Mesenchymal stem cell (in vitro differentiated cells and primary cell): ENCODE data around the gene CCL16.

Experiments
- DNase-seq: peaks from one replicate; pipeline ENCODE4 v3.0.0-alpha.2; 2013
- H2AFZ ChIP-seq: one replicate; pipeline ENCODE4 v1.6.1; 2013; ENCODE audit warnings: low read depth, mild to moderate bottlenecking, control low read depth, inconsistent platforms, low read length, moderate library complexity
- H2AK5ac ChIP-seq: 2 replicates; pipeline ENCODE4 v1.6.1; 2013; ENCODE audit warnings: low read length, moderate library complexity, mild to moderate bottlenecking, inconsistent platforms; ENCODE audit not compliant: severe bottlenecking
- H2BK120ac ChIP-seq: one replicate; pipeline ENCODE4 v1.6.1; 2013; ENCODE audit warnings: low read depth, mild to moderate bottlenecking, inconsistent platforms, low read length, moderate library complexity
- H2BK12ac ChIP-seq, 2 experiments: one replicate each; pipeline ENCODE4 v1.6.1; 2013; ENCODE audit warnings: inconsistent platforms in 2 of 2, low read length in 2 of 2, mild to moderate bottlenecking in 2 of 2, moderate library complexity in 2 of 2, control low read depth in 1 of 2
- H2BK15ac ChIP-seq: one replicate; pipeline ENCODE4 v1.6.1; 2013; ENCODE audit warnings: mild to moderate bottlenecking, low read depth, inconsistent platforms; ENCODE audit not compliant: poor library complexity, severe bottlenecking
- H2BK5ac ChIP-seq: 2 replicates; pipeline ENCODE4 v1.6.1; 2013; ENCODE audit warnings: low read depth, mild to moderate bottlenecking, low read length, control low read depth, inconsistent platforms; ENCODE audit not compliant: poor library complexity, severe bottlenecking
- H3K14ac ChIP-seq, 2 experiments: one replicate each; pipeline ENCODE4 v1.6.1; 2013; ENCODE audit warnings: inconsistent platforms in 2 of 2, low read length in 2 of 2, control low read depth in 1 of 2, mild to moderate bottlenecking in 1 of 2, moderate library complexity in 1 of 2
- H3K18ac ChIP-seq, 2 experiments: one replicate each; pipeline ENCODE4 v1.6.1; 2013; ENCODE audit warnings: inconsistent platforms in 2 of 2, low read length in 2 of 2, control low read depth in 1 of 2, low read depth in 1 of 2, mild to moderate bottlenecking in 1 of 2
- H3K23ac ChIP-seq, 2 experiments: one replicate each; pipeline ENCODE4 v1.6.1; 2013; ENCODE audit warnings: inconsistent platforms in 2 of 2, low read length in 2 of 2, mild to moderate bottlenecking in 2 of 2, moderate library complexity in 2 of 2, control low read depth in 1 of 2
- H3K27ac ChIP-seq: 2 replicates; pipeline ENCODE4 v1.5.1; 2013; ENCODE audit warnings: mild to moderate bottlenecking, moderate library complexity, low read length, control low read depth, inconsistent platforms; ENCODE audit not compliant: poor library complexity, severe bottlenecking
- H3K27me3 ChIP-seq, 2 experiments: 2 replicates each; pipeline versions ENCODE4 v1.6.1 to v1.7.0; 2013; ENCODE audit warnings: low read length in 2 of 2, mild to moderate bottlenecking in 2 of 2, moderate library complexity in 2 of 2, control low read depth in 1 of 2, inconsistent platforms in 1 of 2; ENCODE audit not compliant: control insufficient read depth in 1 of 2, insufficient read depth in 1 of 2
- H3K36me3 ChIP-seq, 2 experiments: 2 replicates each; pipeline versions ENCODE4 v1.6.1 to v1.7.0; 2013; ENCODE audit warnings: low read length in 2 of 2, control low read depth in 1 of 2, inconsistent platforms in 1 of 2, low read depth in 1 of 2, mild to moderate bottlenecking in 1 of 2; ENCODE audit not compliant: insufficient read depth in 2 of 2, control insufficient read depth in 1 of 2
- H3K4ac ChIP-seq, 2 experiments: one replicate each; pipeline ENCODE4 v1.6.1; 2013; ENCODE audit warnings: inconsistent platforms in 2 of 2, low read length in 2 of 2, mild to moderate bottlenecking in 2 of 2, moderate library complexity in 2 of 2, control low read depth in 1 of 2, low read depth in 1 of 2
- H3K4me1 ChIP-seq: 2 replicates; pipeline ENCODE4 v1.6.1; 2013; ENCODE audit warnings: low read depth, low read length, control low read depth; ENCODE audit not compliant: control insufficient read depth, insufficient read depth
- H3K4me2 ChIP-seq: 2 replicates; pipeline ENCODE4 v1.6.1; 2013; ENCODE audit warnings: low read length, mild to moderate bottlenecking, inconsistent platforms; ENCODE audit not compliant: poor library complexity, severe bottlenecking
- H3K4me3 ChIP-seq, 2 experiments: 2 replicates each; pipeline versions ENCODE4 v1.5.1 to v1.7.0; 2013; ENCODE audit warnings: low read length in 2 of 2, mild to moderate bottlenecking in 2 of 2, control low read depth in 1 of 2, low read depth in 1 of 2; ENCODE audit not compliant: insufficient read depth in 1 of 2
- H3K79me1 ChIP-seq: replicated peaks from 2 replicates; pipeline ENCODE4 v1.6.1; 2013; ENCODE audit warnings: mild to moderate bottlenecking, control low read depth, low read length, inconsistent platforms; ENCODE audit not compliant: poor library complexity, severe bottlenecking
- H3K9ac ChIP-seq: 2 replicates; pipeline ENCODE4 v1.7.0; 2013; ENCODE audit warnings: mild to moderate bottlenecking, low read length, moderate library complexity
- H3K9me3 ChIP-seq: 2 replicates; pipeline ENCODE4 v1.7.0; 2013; ENCODE audit warnings: mild to moderate bottlenecking, low read length; ENCODE audit not compliant: control insufficient read depth
- H4K8ac ChIP-seq: one replicate; pipeline ENCODE4 v1.6.1; 2013; ENCODE audit warnings: inconsistent platforms, mild to moderate bottlenecking, low read length, moderate library complexity
- H4K91ac ChIP-seq: one replicate; pipeline ENCODE4 v1.6.1; 2013; ENCODE audit warnings: mild to moderate bottlenecking, low read length, inconsistent platforms
- WGBS: methylation state at CpG from one replicate; pipeline ENCODE4 v1.1.7; 2013; ENCODE audit warnings: mixed read lengths; 5-methylcytosine and 5-hydroxymethylcytosine counted together

Gene CCL16

GRCh38 chr17:35968520-35969054, 12.7 kb downstream of the CCL16 start:
- Histone ChIP-seq H3K23ac (no peak overlapping the region), H2BK12ac (no peak overlapping the region), H3K4ac (no peak overlapping the region), H3K18ac (no peak overlapping the region), H2AFZ (no peak overlapping the region), H2BK15ac (no peak overlapping the region), H3K4me1 (peaks cover 3% of the 10 kb centered on the region), H3K9me3 (no peaks in the 10 kb centered on the region), H2AK5ac (no peak overlapping the region), H3K79me1 (no peaks in the 10 kb centered on the region), H3K4me3 (no peak overlapping the region), H3K27me3 (peaks cover 3 to 27% of the 10 kb centered on the region in 2 experiments), H3K27ac (no peak overlapping the region), H3K36me3 (no peaks in the 10 kb centered on the region), H4K91ac (no peak overlapping the region), H4K8ac (no peak overlapping the region), H3K4me2 (no peak overlapping the region), H3K14ac (no peak overlapping the region), H3K9ac (no peak overlapping the region), H2BK5ac (no peak overlapping the region), H2BK120ac (no peak overlapping the region)
- 90% methylated on average over 8 of the region's 10 CpGs for WGBS
- no peak for DNase-seq

- Histone ChIP-seq H3K4ac (no peak overlapping the region), H3K4me2 (no peak overlapping the region), H3K18ac (no peak overlapping the region), H2AFZ (no peak overlapping the region), H3K14ac (no peak overlapping the region), H3K79me1 (no peaks in the 10 kb centered on the region), H4K91ac (no peak overlapping the region), H3K27me3 (peaks cover 6 to 25% of the 10 kb centered on the region in 2 experiments), H3K9me3 (no peaks in the 10 kb centered on the region), H3K36me3 (no peaks in the 10 kb centered on the region), H4K8ac (no peak overlapping the region), H3K23ac (no peak overlapping the region), H3K9ac (no peak overlapping the region), H2AK5ac (no peak overlapping the region), H2BK5ac (no peak overlapping the region), H3K27ac (no peak overlapping the region), H2BK15ac (no peak overlapping the region), H3K4me3 (no peak overlapping the region), H2BK12ac (no peak overlapping the region), H3K4me1 (peaks cover 3% of the 10 kb centered on the region), H2BK120ac (no peak overlapping the region)
- DNase-seq: no peak
- WGBS: 94% methylated on average over 7 of the region's 7 CpGs
Observed at GRCh38 chr17:35965272-35965671, 16.0 kb downstream of the CCL16 start.

- H3K18ac ChIP-seq: no peak overlapping the region
- no peak overlapping the region for H4K91ac ChIP-seq
- 89% methylated on average over 4 of the region's 6 CpGs for WGBS
Observed at GRCh38 chr17:35963663-35964062, 17.6 kb downstream of the CCL16 start.

GRCh38 chr17:35953720-35954119, 27.6 kb downstream of the CCL16 start:
- Histone ChIP-seq H3K27me3 (peaks cover 11 to 41% of the 10 kb centered on the region in 2 experiments), H2BK5ac (no peak overlapping the region), H3K4ac (no peak overlapping the region), H2AK5ac (no peak overlapping the region), H3K18ac (no peak overlapping the region), H3K9ac (no peak overlapping the region), H3K14ac (no peak overlapping the region), H3K9me3 (no peaks in the 10 kb centered on the region), H3K4me1 (no peaks in the 10 kb centered on the region), H2BK12ac (no peak overlapping the region), H4K8ac (no peak overlapping the region), H2BK120ac (no peak overlapping the region), H3K79me1 (no peaks in the 10 kb centered on the region), H4K91ac (no peak overlapping the region), H2AFZ (no peak overlapping the region), H3K23ac (no peak overlapping the region), H2BK15ac (no peak overlapping the region), H3K4me2 (no peak overlapping the region), H3K4me3 (no peak overlapping the region), H3K27ac (no peak overlapping the region), H3K36me3 (no peaks in the 10 kb centered on the region)
- no peak for DNase-seq
- 49% methylated on average over 5 of the region's 7 CpGs for WGBS

More at GRCh38 chr17:35963663-35964062, 17.6 kb downstream of the CCL16 start:
- no peak overlapping the region for H2AK5ac ChIP-seq
- no peaks in the 10 kb centered on the region for H3K79me1 ChIP-seq
- H3K9ac ChIP-seq: no peak overlapping the region
- no peak for DNase-seq
- H3K4ac ChIP-seq: no peak overlapping the region
- no peak overlapping the region for H4K8ac ChIP-seq
- no peaks in the 10 kb centered on the region for H3K4me1 ChIP-seq
- H2AFZ ChIP-seq: no peak overlapping the region
- H3K4me2 ChIP-seq: no peak overlapping the region
- H3K9me3 ChIP-seq: no peaks in the 10 kb centered on the region
- H2BK12ac ChIP-seq: no peak overlapping the region
- H3K27me3 ChIP-seq: peaks cover 8 to 40% of the 10 kb centered on the region in 2 experiments
- no peak overlapping the region for H3K4me3 ChIP-seq
- no peak overlapping the region for H3K14ac ChIP-seq
- no peak overlapping the region for H3K23ac ChIP-seq
- H3K36me3 ChIP-seq: no peaks in the 10 kb centered on the region
- H3K27ac ChIP-seq: no peak overlapping the region
- H2BK15ac ChIP-seq: no peak overlapping the region
- H2BK120ac ChIP-seq: no peak overlapping the region
- H2BK5ac ChIP-seq: no peak overlapping the region
